ENCODE data around the gene GGA3.

GRCh38 chr17:75244133-75244866 is 17.1 kb downstream of the GGA3 start:
- TF ChIP-seq CTCF (IDR thresholded peaks at IDR 0.05) (no peak), POLR2A (IDR thresholded peaks at IDR 0.05; ENCODE audit: low read length) (no peak), MYC (IDR thresholded peaks at IDR 0.05; ENCODE audit: borderline replicate concordance, low read length) (no peak), EP300 (IDR thresholded peaks at IDR 0.05) (no peak), CHD2 (IDR thresholded peaks at IDR 0.05; ENCODE audit: low read length, partially characterized antibody) (no peak), REST (IDR thresholded peaks at IDR 0.05) (no peak), CHD4 (IDR thresholded peaks at IDR 0.05; ENCODE audit: borderline replicate concordance) (no peak)

All from A549 (cell line).